Measurements from ENCODE around the gene KRT2.

KRT2 gene

GRCh38 chr12:52615208-52615868 is 36.7 kb downstream of the KRT2 start:
- no peak for DNase-seq (ENCODE audit: low read depth)

- no peak for DNase-seq (ENCODE audit: low read depth)
Observed at GRCh38 chr12:52614381-52615207, 37.4 kb downstream of the KRT2 start.

GRCh38 chr12:52613384-52614030 is 38.5 kb downstream of the KRT2 start:
- no peak for DNase-seq (ENCODE audit: low read depth)

GRCh38 chr12:52612431-52613383 is 39.3 kb downstream of the KRT2 start:
- no peak for DNase-seq (ENCODE audit: low read depth)

DNA sequence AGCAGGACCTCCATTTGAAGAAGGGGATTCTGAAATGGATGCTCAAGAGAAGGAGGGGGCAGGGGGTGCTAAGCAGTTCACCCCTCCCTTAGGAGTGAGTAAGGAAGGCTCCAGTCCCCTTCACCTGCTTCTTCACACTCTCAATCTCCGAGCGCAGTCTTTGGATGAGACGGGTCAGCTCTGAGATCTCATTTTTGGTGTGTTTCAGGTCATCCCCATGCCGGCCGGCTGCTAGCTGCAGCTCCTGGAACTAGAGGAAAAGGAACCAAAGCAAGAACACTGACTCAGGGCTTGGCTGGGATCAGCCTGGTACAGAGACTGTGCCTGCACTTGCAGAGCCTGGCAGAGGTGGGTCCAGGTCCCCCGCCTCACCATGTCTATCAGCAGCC is 40.9 kb downstream of the KRT2 start:
- no peak for DNase-seq (ENCODE audit: low read depth)

- no peak for DNase-seq (ENCODE audit: low read depth)
Observed at GRCh38 chr12:52608826-52609630, 43.0 kb downstream of the KRT2 start.

DNA sequence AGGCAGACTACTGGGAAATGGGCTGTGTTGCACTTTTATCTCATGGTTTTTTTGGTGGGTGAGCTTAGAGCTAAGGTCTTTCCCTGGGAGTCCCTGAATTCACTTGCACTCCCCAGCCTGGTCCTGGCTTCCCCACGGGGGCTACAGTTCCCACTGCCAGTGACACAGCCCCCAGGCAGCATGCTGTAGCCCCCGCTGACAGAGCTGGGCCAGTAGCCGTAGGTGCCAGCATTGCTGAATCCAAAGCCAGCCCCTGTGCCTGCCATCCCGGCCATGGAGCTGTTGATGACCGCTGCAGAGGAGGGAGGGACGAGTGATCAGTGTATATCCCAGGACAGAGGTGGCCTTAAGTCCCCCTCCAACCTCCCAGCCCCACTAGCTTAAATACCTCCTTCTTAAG is 43.9 kb downstream of the KRT2 start:
- DNase-seq (ENCODE audit: low read depth), result no peak

- DNase-seq (ENCODE audit: low read depth), result no peak
Observed at GRCh38 chr12:52607314-52607713, 44.7 kb downstream of the KRT2 start.

DNA sequence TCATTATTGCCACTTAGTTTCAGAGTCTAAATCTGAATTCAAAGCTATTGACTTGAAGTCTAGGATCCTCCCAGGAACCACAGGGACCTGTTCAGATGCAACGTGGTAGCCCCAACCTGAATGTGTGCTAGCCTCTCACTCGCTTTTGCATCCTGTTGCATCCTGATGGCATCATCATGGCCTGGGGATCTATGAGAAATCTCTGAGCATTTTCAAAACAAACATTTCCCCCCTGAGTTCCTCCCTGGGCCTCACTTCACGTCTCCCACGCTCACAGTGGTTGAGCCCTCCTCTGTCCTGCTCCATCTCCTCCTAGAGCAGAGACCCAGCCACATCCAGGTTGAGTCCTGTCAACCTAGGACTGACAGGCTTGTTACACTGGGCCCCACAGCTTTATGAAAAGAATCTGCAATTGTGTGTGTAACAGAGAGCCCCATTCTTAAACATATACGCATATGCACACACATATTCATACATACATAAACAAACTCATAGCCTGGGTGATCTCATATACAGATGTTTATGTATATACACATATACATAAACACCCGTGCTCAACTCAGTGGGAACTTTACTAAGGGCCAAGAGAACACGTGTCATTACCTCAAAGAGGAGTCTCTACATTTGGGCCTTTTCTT is 45.3 kb downstream of the KRT2 start:
- DNase-seq (ENCODE audit: low read depth), result no peak

DNA sequence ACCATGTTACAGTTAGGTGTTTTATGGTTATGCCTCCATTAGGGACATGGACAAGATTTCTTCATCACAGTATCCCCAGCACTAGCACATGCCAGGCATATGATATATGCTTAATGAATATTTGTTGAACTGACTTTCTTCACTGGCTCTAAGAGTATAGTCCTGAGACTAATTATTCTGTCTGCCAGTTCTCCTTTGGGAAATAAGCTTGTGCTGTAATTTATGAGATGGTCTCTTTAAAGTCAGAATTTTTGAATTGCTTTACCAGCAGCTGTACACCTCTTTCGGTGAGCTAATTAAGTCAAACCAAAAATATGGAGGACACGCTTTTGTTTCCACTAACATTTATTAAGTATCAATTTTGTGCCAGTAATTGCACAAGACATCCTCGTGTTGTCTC is 45.9 kb downstream of the KRT2 start:
- DNase-seq (ENCODE audit: low read depth), result no peak

DNA sequence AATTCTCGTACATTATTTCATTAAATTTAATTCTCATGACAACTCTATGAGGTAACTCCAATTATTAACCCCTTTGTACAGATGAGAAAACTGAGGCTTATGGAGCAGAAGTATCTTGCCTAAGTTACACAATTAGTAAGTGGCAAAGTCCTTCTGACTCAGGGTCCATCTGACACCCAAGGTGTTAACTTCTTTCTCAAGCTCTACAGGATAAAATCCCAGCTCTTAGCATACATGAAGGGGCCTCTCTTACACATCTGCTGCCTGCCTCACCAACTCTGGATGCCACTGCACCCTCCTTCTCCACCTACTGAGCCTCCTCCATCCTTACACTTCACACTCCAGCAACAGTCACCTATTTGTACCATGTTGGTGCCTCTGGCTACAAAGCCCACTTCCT is 46.5 kb downstream of the KRT2 start:
- no peak for DNase-seq (ENCODE audit: low read depth)

- no peak for DNase-seq (ENCODE audit: low read depth)
Observed at GRCh38 chr12:52604859-52605258, 47.2 kb downstream of the KRT2 start.

DNA sequence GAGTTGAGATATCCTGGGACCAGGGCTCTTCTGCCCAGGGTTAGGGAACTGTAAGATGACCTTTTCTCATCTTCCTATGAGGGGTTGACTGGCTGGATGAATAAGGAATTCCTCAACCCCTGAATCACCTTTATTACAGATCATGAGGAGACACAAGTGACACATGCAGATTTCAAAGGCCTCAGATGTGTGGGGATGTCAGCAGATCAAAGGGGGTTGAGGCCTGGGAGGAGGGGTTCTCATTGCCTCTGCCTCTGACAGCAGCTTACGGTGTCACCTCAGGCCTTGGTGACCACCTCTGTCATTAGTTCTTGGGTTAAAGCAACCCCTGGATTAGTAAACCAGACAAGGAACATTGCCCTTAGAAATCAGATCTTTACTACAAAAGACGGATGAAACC is 48.7 kb downstream of the KRT2 start:
- no peak for DNase-seq (ENCODE audit: low read depth)

GRCh38 chr12:52602552-52602951 is 49.5 kb downstream of the KRT2 start:
- DNase-seq (ENCODE audit: low read depth), result no peak

DNA sequence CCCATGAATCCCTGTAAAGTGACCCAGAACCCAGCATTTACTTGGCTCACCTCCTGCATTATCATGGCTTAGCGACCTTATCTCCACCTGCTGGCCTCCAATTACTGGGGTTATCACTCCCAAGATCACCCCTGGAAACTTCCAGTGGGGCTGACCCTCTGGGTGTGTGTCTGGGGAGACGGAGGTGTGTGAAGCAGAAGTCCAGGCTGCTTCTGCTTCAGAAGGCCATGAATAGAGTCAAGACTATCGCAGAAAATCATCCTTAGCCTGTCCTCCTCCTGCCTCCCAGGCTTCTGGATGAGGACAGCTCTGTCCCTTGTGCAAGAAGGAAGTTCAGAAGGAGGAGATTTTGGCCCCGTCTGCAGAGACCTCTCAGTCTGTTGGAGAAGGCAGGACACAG is 50.3 kb downstream of the KRT2 start:
- DNase-seq (ENCODE audit: low read depth), result no peak

GRCh38 chr12:52600941-52601481 is 51.0 kb downstream of the KRT2 start, which contains the start of gene KRT72:
Gene KRT72 (minus strand): TSS chr12:52601463. CDS start chr12:52601452, 11 bp downstream.
- no peak for DNase-seq (ENCODE audit: low read depth)

DNA sequence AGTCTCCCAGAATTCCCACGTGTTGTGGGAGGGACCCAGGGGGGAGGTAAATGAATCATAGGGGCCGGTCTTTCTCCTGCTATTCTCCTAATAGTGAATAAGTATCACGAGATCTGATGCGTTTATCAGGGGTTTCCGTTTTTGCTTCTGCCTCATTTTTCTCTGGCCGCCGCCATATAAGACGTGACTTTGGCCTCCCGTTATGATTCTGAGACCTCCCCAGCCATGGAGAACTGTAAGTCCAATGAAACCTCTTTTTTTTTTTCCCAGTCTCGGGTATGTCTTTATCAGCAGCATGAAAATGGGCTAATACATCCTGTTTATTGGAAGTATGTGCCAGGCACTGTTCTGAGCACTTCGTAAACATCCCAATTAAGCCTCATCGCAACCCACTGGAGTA is 51.5 kb downstream of the KRT2 start:
- DNase-seq (ENCODE audit: low read depth), result no peak

- DNase-seq (ENCODE audit: low read depth), result no peak
Observed at GRCh38 chr12:52600071-52600470, 51.9 kb downstream of the KRT2 start.

GRCh38 chr12:52598966-52599365 is 53.0 kb downstream of the KRT2 start:
- DNase-seq (ENCODE audit: low read depth), result no peak
